Colonic mucosa (tissue), 4 donors: ENCODE results near the gene CEBPG. TPM values are rescaled to one million over a fixed set of nuclear protein-coding genes. Genes with fewer than 3 reads are reported as not detected.

Experiments used
- DNase-seq: peaks from one replicate; pipeline ENCODE4 v3.0.0-alpha.2; 2020
- H3K27ac ChIP-seq: fragments of 200-600 bp; one replicate; pipeline ENCODE4 v1.8.0; 2021
- H3K27me3 ChIP-seq: fragments of 200-600 bp; one replicate; pipeline ENCODE4 v1.8.0; 2021
- H3K36me3 ChIP-seq: fragments of 200-600 bp; one replicate; pipeline ENCODE4 v1.8.0; 2021
- H3K4me1 ChIP-seq: fragments of 200-600 bp; one replicate; pipeline ENCODE4 v1.8.0; 2021; ENCODE audit warnings: mild to moderate bottlenecking
- H3K4me3 ChIP-seq: fragments of 200-600 bp; one replicate; pipeline ENCODE4 v1.8.0; 2021
- H3K9ac ChIP-seq, 2 donors: one replicate each; pipeline ENCODE4 v1.7.0; 2013; ENCODE audit warnings: control low read depth in 2 of 2, low read depth in 2 of 2, low read length in 2 of 2
- H3K9me3 ChIP-seq: fragments of 200-600 bp; one replicate; pipeline ENCODE4 v1.8.0; 2021
- CTCF ChIP-seq: fragments of 200-600 bp; IDR thresholded peaks from one replicate; pipeline ENCODE4 v1.8.0; 2022; ENCODE audit warnings: antibody characterized with exemption, mild to moderate bottlenecking
- intact Hi-C: fragments of 100-400 bp; cut with DNase I; formaldehyde crosslinking; loops from one replicate; pipeline ENCODE4 v1.14.1; 2022
- total RNA-seq, 2 donors: library from RNA; stranded (reverse); fragmentation: NEBNext Ultra II Directional in 1 of 2; extraction: Animal tissue kit (Norgen Biotek cat#: 25700) in 1 of 2; gene quantifications; one replicate each; pipeline ENCODE4 v1.2.1, GENCODE V29; 2021
- donor health status: healthy.
- donor health status: DM: no; HTN: no; CAD: no.
- donor health status: DM: no; HTN: no; CAD: no.

The CEBPG gene
- total RNA-seq, 2 donors from 2014 or later, result 62.1 to 72.3 TPM

GRCh38 chr19:33396701-33397535 is 23.4 kb downstream of the CEBPG start:
- no peaks in the 10 kb centered on the region for H3K36me3 ChIP-seq
- no peak for DNase-seq
- no peak overlapping the region for H3K27ac ChIP-seq
- H3K9me3 ChIP-seq, result no peaks in the 10 kb centered on the region
- no peak for TF ChIP-seq CTCF
- intact Hi-C loops, result no loop called here
- H3K4me1 ChIP-seq, result peaks cover 14% of the 10 kb centered on the region
- H3K9ac ChIP-seq, result no peak overlapping the region
- no peaks in the 10 kb centered on the region for H3K27me3 ChIP-seq
- H3K4me3 ChIP-seq, result no peak overlapping the region

GRCh38 chr19:33397536-33398360 is 24.2 kb downstream of the CEBPG start:
- Histone ChIP-seq H3K9ac (no peak overlapping the region), H3K27me3 (no peaks in the 10 kb centered on the region), H3K4me3 (no peak overlapping the region), H3K27ac (no peak overlapping the region), H3K4me1 (peaks cover 6% of the 10 kb centered on the region), H3K36me3 (no peaks in the 10 kb centered on the region), H3K9me3 (no peaks in the 10 kb centered on the region)
- DNase-seq, result no peak
- intact Hi-C loops, result no loop called here
- TF ChIP-seq CTCF, result no peak

- Histone ChIP-seq H3K4me3 (no peak overlapping the region), H3K9ac (no peak overlapping the region), H3K9me3 (no peaks in the 10 kb centered on the region), H3K27me3 (no peaks in the 10 kb centered on the region), H3K4me1 (peaks cover 7% of the 10 kb centered on the region), H3K27ac (no peak overlapping the region), H3K36me3 (no peaks in the 10 kb centered on the region)
- intact Hi-C loops, result no loop called here
- no peak for TF ChIP-seq CTCF
- no peak for DNase-seq
These were observed 25.0 kb downstream of the CEBPG start for GRCh38 chr19:33398361-33399060.

GRCh38 chr19:33399081-33399744 is 25.7 kb downstream of the CEBPG start:
- peaks cover 9% of the 10 kb centered on the region for H3K4me1 ChIP-seq
- intact Hi-C loops, result no loop called here
- no peaks in the 10 kb centered on the region for H3K36me3 ChIP-seq
- DNase-seq, result no peak
- no peak overlapping the region for H3K9ac ChIP-seq
- TF ChIP-seq CTCF, result no peak
- no peak overlapping the region for H3K27ac ChIP-seq
- H3K27me3 ChIP-seq, result no peaks in the 10 kb centered on the region
- H3K9me3 ChIP-seq, result no peaks in the 10 kb centered on the region
- H3K4me3 ChIP-seq, result no peak overlapping the region
